Naive thymus-derived CD4-positive, alpha-beta T cell (primary cell): ENCODE results near the gene KLC1. TPM values are rescaled to one million over a fixed set of nuclear protein-coding genes. Genes with fewer than 3 reads are reported as not detected.
A peak's percentile ranks its signal among the peaks of the same experiment; 100 is the strongest.
"Not testable (repeated sequence)": the region's sequence is repeated elsewhere in the genome, so short reads cannot be mapped to it uniquely, and the experiment has no call there.

Source experiments
- ATAC-seq: fragments of 150-1000 bp; cut with Tn5 transposase; 2 replicates; pipeline ENCODE4 v1.10.0; 2021; ENCODE audit warnings: mild to moderate bottlenecking, moderate library complexity
- CTCF ChIA-PET: fragments of 350-600 bp; sonication (Branson Sonifier 250); formaldehyde crosslinking; loops from one replicate; lab custom pipeline; 2021; ENCODE audit warnings: antibody characterized with exemption; lab: Charles Lee
- POLR2A ChIA-PET: fragments of 350-600 bp; sonication (Branson Sonifier 250); formaldehyde crosslinking; loops from one replicate; lab custom pipeline; 2021; ENCODE audit warnings: antibody characterized with exemption, inconsistent platforms; lab: Charles Lee
- DNase-seq, 9 donors: peaks; one replicate each; pipeline versions ENCODE4 v3.0.0 to v3.0.0-alpha.2; 2020 to 2022; ENCODE audit warnings: mixed read lengths in 1 of 9
- H3K27ac ChIP-seq: one replicate; pipeline ENCODE4 v1.7.0; 2013; ENCODE audit warnings: mild to moderate bottlenecking, low read depth, low read length, moderate library complexity
- H3K27me3 ChIP-seq, 2 donors: one replicate each; pipeline ENCODE4 v1.7.0; 2013; ENCODE audit warnings: low read length in 2 of 2, mild to moderate bottlenecking in 2 of 2, moderate library complexity in 2 of 2; ENCODE audit not compliant: control insufficient read depth in 2 of 2, insufficient read depth in 2 of 2
- H3K36me3 ChIP-seq, 3 experiments: 1 replicate in 2 of 3; 2 replicates in 1 of 3; pipeline ENCODE4 v1.7.0; 2013; ENCODE audit warnings: low read length in 3 of 3, mild to moderate bottlenecking in 3 of 3, moderate library complexity in 1 of 3; ENCODE audit not compliant: insufficient read depth in 3 of 3, control insufficient read depth in 2 of 3
- H3K4me1 ChIP-seq, 2 donors: one replicate each; pipeline ENCODE4 v1.7.0; 2013; ENCODE audit warnings: low read length in 2 of 2, mild to moderate bottlenecking in 2 of 2, moderate library complexity in 1 of 2; ENCODE audit not compliant: control insufficient read depth in 2 of 2, insufficient read depth in 2 of 2
- H3K4me3 ChIP-seq: 2 replicates; pipeline ENCODE4 v1.7.0; 2013; ENCODE audit warnings: mild to moderate bottlenecking, low read length
- H3K9me3 ChIP-seq, 3 experiments: 1 replicate in 2 of 3; 2 replicates in 1 of 3; pipeline ENCODE4 v1.7.0; 2013; ENCODE audit warnings: low read length in 3 of 3; ENCODE audit not compliant: control insufficient read depth in 2 of 3
- H3K27ac Mint-ChIP-seq, 9 donors: one replicate each; pipeline ENCODE4 v1.8.0; 2020 to 2022; ENCODE audit warnings: mixed read lengths in 9 of 9, mild to moderate bottlenecking in 8 of 9, moderate library complexity in 5 of 9, inconsistent platforms in 2 of 9
- H3K27me3 Mint-ChIP-seq, 5 donors: one replicate each; pipeline ENCODE4 v1.8.0; 2021 to 2022; ENCODE audit warnings: mixed read lengths in 5 of 5, mild to moderate bottlenecking in 1 of 5
- H3K36me3 Mint-ChIP-seq, 5 donors: one replicate each; pipeline ENCODE4 v1.8.0; 2020 to 2022; ENCODE audit warnings: mixed read lengths in 5 of 5, mild to moderate bottlenecking in 3 of 5, inconsistent platforms in 1 of 5
- H3K4me1 Mint-ChIP-seq, 7 donors: one replicate each; pipeline ENCODE4 v1.8.0; 2020 to 2022; ENCODE audit warnings: mixed read lengths in 7 of 7, mild to moderate bottlenecking in 3 of 7, inconsistent platforms in 1 of 7
- H3K4me3 Mint-ChIP-seq, 10 donors: one replicate each; pipeline ENCODE4 v1.8.0; 2020 to 2022; ENCODE audit warnings: mild to moderate bottlenecking in 10 of 10, mixed read lengths in 10 of 10, moderate library complexity in 6 of 10, inconsistent platforms in 2 of 10
- H3K9me3 Mint-ChIP-seq, 11 donors: one replicate each; pipeline ENCODE4 v1.8.0; 2020 to 2022; ENCODE audit warnings: mixed read lengths in 11 of 11, mild to moderate bottlenecking in 4 of 11, inconsistent platforms in 1 of 11, moderate library complexity in 1 of 11
- intact Hi-C, 2 donors: fragments of 100-400 bp; cut with micrococcal nuclease; formaldehyde crosslinking; loops; one replicate each; pipeline ENCODE4 v1.15.1; 2023
- polyA plus RNA-seq, 2 donors: library from polyadenylated mRNA; unstranded; fragments of 300-500 nt; fragmentation: Illumina TruSeq; gene quantifications; one replicate each; pipeline ENCODE4 v1.2.3, GENCODE V29; 2021
- total RNA-seq, 6 experiments: library from RNA in 5 of 6; stranded (reverse) in 5 of 6; gene quantifications; 1 replicate in 5 of 6; 2 replicates in 1 of 6; pipeline ENCODE4 v1.2.3 and lab custom pipeline; 2021 to 2026

The KLC1 gene
- total and polyA plus RNA-seq, 7 experiments from 2014 or later: 65.5 to 268 (median 161) TPM

GRCh38 chr14:103688906-103689902 lies 60.2 kb downstream of the KLC1 start:
- no peaks in the 10 kb centered on the region for H3K4me1 ChIP-seq
- intact Hi-C loops: loop anchor here in 1 of 2 donors (10.0 kb wide), 1 partner anchor 56 kb away; no protein-coding TSS in a partner anchor
- no peak overlapping the region for H3K4me3 ChIP-seq
- ChIA-PET CTCF (interaction anchor here (0.7 to 1.0 kb wide), 2 partner anchors 10 to 76 kb away, joined by 3 read pairs; no protein-coding TSS in a partner anchor), POLR2A (no interaction called here)
- no peak overlapping the region for H3K4me3 Mint-ChIP-seq
- H3K27ac Mint-ChIP-seq: peak overlapping the region in 1 of 9 donors; percentile 25
- H3K27ac ChIP-seq: no peak overlapping the region
- H3K9me3 ChIP-seq: no peaks in the 10 kb centered on the region
- peaks cover 9 to 85% (median 11%) of the 10 kb centered on the region in 3 experiments for H3K36me3 ChIP-seq
- DNase-seq (no peak), ATAC-seq (no peak)
- no peaks in the 10 kb centered on the region for H3K27me3 ChIP-seq
- peaks cover 0 to 4% (median 0%) of the 10 kb centered on the region in 7 donors for H3K4me1 Mint-ChIP-seq
- H3K36me3 Mint-ChIP-seq: peaks cover 0 to 21% (median 5%) of the 10 kb centered on the region in 5 donors
- no peaks in the 10 kb centered on the region for H3K27me3 Mint-ChIP-seq
- H3K9me3 Mint-ChIP-seq: no peaks in the 10 kb centered on the region

DNA sequence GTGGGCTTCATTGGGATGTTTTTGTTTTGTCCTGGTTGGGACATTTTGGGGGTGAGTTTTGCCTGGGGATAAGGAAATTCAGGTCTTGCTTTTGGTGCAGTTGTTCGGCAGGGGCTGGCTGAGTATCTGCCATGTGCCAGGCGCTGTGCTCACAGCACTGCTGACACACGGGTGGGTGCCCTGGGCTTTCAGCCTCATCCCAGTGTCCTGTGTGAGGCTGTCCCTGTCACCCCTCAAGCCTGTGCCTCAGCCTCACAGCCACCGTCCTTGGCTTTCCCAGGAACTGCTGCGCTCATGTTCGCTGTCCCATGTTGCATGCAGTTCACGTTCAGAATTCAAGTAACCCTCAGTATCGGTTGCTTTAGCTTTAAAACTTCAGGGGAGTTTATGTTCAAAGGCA lies 61.3 kb downstream of the KLC1 start:
- peak overlapping the region in 3 of 9 donors; percentile 17 to 48 (median 36) for H3K27ac Mint-ChIP-seq
- H3K4me1 Mint-ChIP-seq: peaks cover 0 to 4% (median 0%) of the 10 kb centered on the region in 7 donors
- no peaks in the 10 kb centered on the region for H3K27me3 Mint-ChIP-seq
- no peaks in the 10 kb centered on the region for H3K4me1 ChIP-seq
- ChIA-PET CTCF (no interaction called here), POLR2A (no interaction called here)
- intact Hi-C loops: no loop called here
- H3K9me3 Mint-ChIP-seq: no peaks in the 10 kb centered on the region
- H3K27ac ChIP-seq: no peak overlapping the region
- no peak for DNase-seq
- no peaks in the 10 kb centered on the region for H3K9me3 ChIP-seq
- H3K36me3 Mint-ChIP-seq: peaks cover 0 to 22% (median 5%) of the 10 kb centered on the region in 5 donors
- H3K4me3 ChIP-seq: no peak overlapping the region
- no peaks in the 10 kb centered on the region for H3K27me3 ChIP-seq
- no peak overlapping the region for H3K4me3 Mint-ChIP-seq
- H3K36me3 ChIP-seq: peaks cover 9 to 82% (median 14%) of the 10 kb centered on the region in 3 experiments
- ATAC-seq: no peak

DNA sequence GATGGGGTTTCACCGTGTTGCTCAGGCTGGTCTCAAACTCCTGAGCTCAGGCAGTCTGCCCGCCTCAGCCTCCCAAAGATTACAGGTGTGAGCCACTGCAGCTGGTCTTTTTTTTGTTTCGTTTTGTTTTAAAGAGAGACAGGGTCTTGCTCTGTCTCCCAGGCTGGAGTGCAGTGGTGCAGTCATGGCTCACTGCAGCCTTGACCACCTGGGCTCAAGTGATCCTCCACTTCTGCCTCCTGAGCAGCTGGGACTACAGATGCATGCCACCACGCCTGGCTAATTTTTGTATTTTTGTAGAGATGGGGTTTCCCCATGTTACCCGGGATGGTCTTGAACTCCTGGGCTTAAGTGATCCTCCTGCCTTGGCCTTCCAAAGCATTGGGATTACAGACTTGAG lies 62.6 kb downstream of the KLC1 start:
- H3K36me3 ChIP-seq: peaks cover 0 to 73% (median 11%) of the 10 kb centered on the region in 3 experiments
- H3K9me3 ChIP-seq, H3K9me3 Mint-ChIP-seq, H3K27me3 ChIP-seq, H3K4me1 ChIP-seq, H3K4me3 Mint-ChIP-seq, POLR2A ChIA-PET, H3K27me3 Mint-ChIP-seq, H3K27ac Mint-ChIP-seq, DNase-seq, CTCF ChIA-PET, ATAC-seq, intact Hi-C loops, H3K27ac ChIP-seq, H3K4me3 ChIP-seq: not testable (repeated sequence)
- Mint-ChIP-seq H3K36me3 (peaks cover 0 to 27% (median 0%) of the 10 kb centered on the region in 5 donors), H3K4me1 (peaks cover 2 to 14% (median 4%) of the 10 kb centered on the region in 7 donors)

- H3K27me3 ChIP-seq: no peaks in the 10 kb centered on the region
- peaks cover 2 to 14% (median 4%) of the 10 kb centered on the region in 7 donors for H3K4me1 Mint-ChIP-seq
- ATAC-seq (no peak), DNase-seq (no peak)
- H3K4me3 ChIP-seq: no peak overlapping the region
- peaks cover 0 to 68% (median 7%) of the 10 kb centered on the region in 3 experiments for H3K36me3 ChIP-seq
- no peak overlapping the region for H3K27ac ChIP-seq
- no peaks in the 10 kb centered on the region for H3K27me3 Mint-ChIP-seq
- H3K27ac Mint-ChIP-seq: no peak overlapping the region
- no peak overlapping the region for H3K4me3 Mint-ChIP-seq
- peaks cover 0 to 28% (median 0%) of the 10 kb centered on the region in 5 donors for H3K36me3 Mint-ChIP-seq
- no peaks in the 10 kb centered on the region for H3K9me3 ChIP-seq
- intact Hi-C loops: no loop called here
- no peaks in the 10 kb centered on the region for H3K9me3 Mint-ChIP-seq
- CTCF ChIA-PET: no interaction called here
- H3K4me1 ChIP-seq: no peaks in the 10 kb centered on the region
- POLR2A ChIA-PET: no interaction called here
Measured at GRCh38 chr14:103692159-103692558, 63.1 kb downstream of the KLC1 start.

- no peak overlapping the region for H3K27ac ChIP-seq
- Mint-ChIP-seq H3K27ac (no peak overlapping the region), H3K27me3 (no peaks in the 10 kb centered on the region), H3K4me3 (no peak overlapping the region), H3K4me1 (peaks cover 3 to 14% (median 4%) of the 10 kb centered on the region in 7 donors), H3K36me3 (peaks cover 0 to 30% (median 0%) of the 10 kb centered on the region in 5 donors), H3K9me3 (no peaks in the 10 kb centered on the region)
- intact Hi-C loops: no loop called here
- H3K36me3 ChIP-seq: peaks cover 0 to 64% (median 7%) of the 10 kb centered on the region in 3 experiments
- no peak overlapping the region for H3K4me3 ChIP-seq
- H3K9me3 ChIP-seq: no peaks in the 10 kb centered on the region
- DNase-seq (no peak), ATAC-seq (no peak)
- H3K4me1 ChIP-seq: no peaks in the 10 kb centered on the region
- ChIA-PET POLR2A (no interaction called here), CTCF (no interaction called here)
- no peaks in the 10 kb centered on the region for H3K27me3 ChIP-seq
Measured at GRCh38 chr14:103692871-103693270, 63.9 kb downstream of the KLC1 start.

DNA sequence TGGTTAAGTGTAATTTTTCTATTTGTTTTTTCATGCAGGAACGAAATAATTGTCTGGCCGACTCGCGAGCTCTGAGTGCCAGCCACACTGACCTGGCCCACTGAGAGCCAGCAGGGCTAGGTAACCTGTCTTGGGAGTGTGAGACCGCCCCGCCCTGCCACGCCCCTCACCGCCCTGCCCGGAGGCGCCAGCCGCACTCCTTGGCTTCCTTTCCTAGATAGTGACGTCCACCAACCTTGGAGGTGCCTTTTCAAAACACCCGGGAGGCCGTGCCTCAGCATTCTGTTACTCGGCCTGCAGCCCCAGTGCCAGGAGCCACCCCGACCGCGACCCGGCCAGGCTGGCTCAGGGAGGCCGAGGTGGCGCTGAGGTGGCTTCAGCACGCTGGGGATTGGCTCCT lies 64.5 kb downstream of the KLC1 start:
- no peak overlapping the region for H3K4me3 Mint-ChIP-seq
- CTCF ChIA-PET: no interaction called here
- H3K9me3 Mint-ChIP-seq: no peaks in the 10 kb centered on the region
- no peak overlapping the region for H3K27ac ChIP-seq
- peaks cover 3 to 14% (median 4%) of the 10 kb centered on the region in 7 donors for H3K4me1 Mint-ChIP-seq
- H3K4me3 ChIP-seq: no peak overlapping the region
- no peaks in the 10 kb centered on the region for H3K27me3 ChIP-seq
- H3K27me3 Mint-ChIP-seq: no peaks in the 10 kb centered on the region
- H3K36me3 Mint-ChIP-seq: peaks cover 0 to 28% (median 0%) of the 10 kb centered on the region in 5 donors
- POLR2A ChIA-PET: no interaction called here
- intact Hi-C loops: no loop called here
- no peaks in the 10 kb centered on the region for H3K4me1 ChIP-seq
- DNase-seq (no peak), ATAC-seq (no peak)
- H3K9me3 ChIP-seq: no peaks in the 10 kb centered on the region
- peaks cover 0 to 67% (median 7%) of the 10 kb centered on the region in 3 experiments for H3K36me3 ChIP-seq
- H3K27ac Mint-ChIP-seq: no peak overlapping the region
